ENCODE measurements around the gene B3GNT4.
"Not testable (repeated sequence)": the region's sequence is repeated elsewhere in the genome, so short reads cannot be mapped to it uniquely, and the experiment has no call there.

Gene B3GNT4

GRCh38 chr12:122225683-122226365 is 22.3 kb downstream of the B3GNT4 start, which contains the start of gene DIABLO:
DIABLO (minus strand) TSS chr12:122226052; CDS start chr12:122226014, 38 bp downstream.
- DNase-seq = peak; percentile 97

GRCh38 chr12:122226366-122227125 is 23.0 kb downstream of the B3GNT4 start:
- DNase-seq = no peak

GRCh38 chr12:122227341-122227740 is 23.8 kb downstream of the B3GNT4 start:
- peak; percentile 20 for DNase-seq

GRCh38 chr12:122228092-122228491 is 24.6 kb downstream of the B3GNT4 start:
- DNase-seq = peak; percentile 5

GRCh38 chr12:122230798-122231197 is 27.3 kb downstream of the B3GNT4 start:
- DNase-seq = no peak

- DNase-seq = no peak
Measured at GRCh38 chr12:122232691-122233090, 29.2 kb downstream of the B3GNT4 start.

- no peak for DNase-seq
Measured at GRCh38 chr12:122235741-122236140, 32.2 kb downstream of the B3GNT4 start.

- no peak for DNase-seq
Measured at GRCh38 chr12:122238861-122239260, 35.4 kb downstream of the B3GNT4 start.

GRCh38 chr12:122243965-122244364 is 40.5 kb downstream of the B3GNT4 start:
- DNase-seq = no peak

GRCh38 chr12:122244565-122245371 is 41.3 kb downstream of the B3GNT4 start:
- DNase-seq = no peak

- DNase-seq = no peak
Measured at GRCh38 chr12:122245553-122245952, 42.0 kb downstream of the B3GNT4 start.

- DNase-seq = no peak
Measured at GRCh38 chr12:122250047-122250446, 46.5 kb downstream of the B3GNT4 start.

- no peak for DNase-seq
Measured at GRCh38 chr12:122250536-122250935, 47.0 kb downstream of the B3GNT4 start.

- not testable (repeated sequence) for DNase-seq
Measured at GRCh38 chr12:122258462-122258861, 55.0 kb downstream of the B3GNT4 start.
